Measurements from ENCODE around the gene PHACTR1.

Gene PHACTR1

GRCh38 chr6:12977806-12978205 lies 261.2 kb downstream of the PHACTR1 start:
- Histone ChIP-seq H3K9me3 (replicated peaks in 1 of 11) (peaks cover 0 to 18% (median 6%) of the 10 kb centered on the region in 11 experiments; a peak in 11 of 22 replicates), H3K27ac (no peak overlapping the region), H3K36me3 (no peaks in the 10 kb centered on the region), H4K20me1 (no peaks in the 10 kb centered on the region), H3K27me3 (no peaks in the 10 kb centered on the region), H3K4me3 (no peak overlapping the region), H3K9ac (no peak overlapping the region), H3K4me2 (no peak overlapping the region), H3K4me1 (peaks cover 0 to 23% (median 0%) of the 10 kb centered on the region in 10 experiments; a peak in 5 of 20 replicates)
- TF ChIP-seq Cebpa-rat (IDR thresholded peaks at IDR 0.05), result no peak

- H3K27ac ChIP-seq, result no peak overlapping the region
- no peaks in the 10 kb centered on the region for H3K27me3 ChIP-seq
- no peak for TF ChIP-seq Cebpa-rat (IDR thresholded peaks at IDR 0.05)
- H3K4me2 ChIP-seq, result no peak overlapping the region
- peaks cover 0 to 10% (median 0%) of the 10 kb centered on the region in 10 experiments; a peak in 5 of 20 replicates for H3K4me1 ChIP-seq
- no peaks in the 10 kb centered on the region for H4K20me1 ChIP-seq
- H3K9me3 ChIP-seq (replicated peaks in 1 of 11), result peaks cover 0 to 18% (median 6%) of the 10 kb centered on the region in 11 experiments; a peak in 12 of 22 replicates
- no peaks in the 10 kb centered on the region for H3K36me3 ChIP-seq
- no peak overlapping the region for H3K9ac ChIP-seq
- no peak overlapping the region for H3K4me3 ChIP-seq
Measured at GRCh38 chr6:12980741-12981140, 264.2 kb downstream of the PHACTR1 start.

DNA sequence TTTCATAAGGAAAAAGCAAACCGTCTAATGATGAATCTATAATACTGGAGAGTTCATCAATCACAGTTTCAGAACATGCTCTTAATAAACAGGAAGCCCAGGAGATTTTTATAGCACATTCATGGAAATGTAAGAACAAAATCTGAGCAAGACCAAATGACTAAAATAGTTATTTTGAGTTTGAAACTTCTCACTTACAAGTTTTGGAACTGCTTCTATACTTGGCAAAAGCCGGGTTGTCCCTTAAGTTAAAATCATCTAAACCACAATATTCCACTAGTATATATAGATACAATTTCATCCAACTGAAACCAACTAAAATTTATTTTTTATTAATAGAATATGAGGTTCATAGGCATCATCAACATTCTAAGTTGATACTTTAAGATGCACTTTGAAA lies 268.2 kb downstream of the PHACTR1 start:
- H3K36me3 ChIP-seq, result no peaks in the 10 kb centered on the region

DNA sequence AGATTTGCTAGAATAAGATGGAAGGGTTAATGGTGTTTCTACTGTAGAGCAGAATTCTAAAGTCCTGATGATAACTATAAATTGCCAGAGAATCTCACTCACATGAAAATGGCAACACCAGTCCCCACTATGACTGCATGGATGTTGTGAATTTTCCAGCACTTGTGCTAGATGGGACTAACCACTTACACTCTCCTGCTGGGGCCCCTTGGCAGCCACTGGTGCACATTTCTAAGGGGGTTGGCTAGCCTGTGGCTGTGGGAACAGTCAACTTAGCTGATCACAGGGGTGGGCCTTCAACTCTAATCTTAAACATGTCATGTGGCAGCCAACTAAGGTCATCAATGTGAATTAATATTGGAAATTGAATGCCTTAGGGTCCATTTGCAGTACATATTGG lies 271.2 kb downstream of the PHACTR1 start:
- no peak overlapping the region for H3K9ac ChIP-seq
- no peak overlapping the region for H3K27ac ChIP-seq
- H3K36me3 ChIP-seq, result no peaks in the 10 kb centered on the region
- H3K4me1 ChIP-seq, result peaks cover 0 to 11% (median 0%) of the 10 kb centered on the region in 10 experiments; a peak in 2 of 20 replicates
- H3K9me3 ChIP-seq (replicated peaks in 1 of 11), result peaks cover 0 to 3% (median 0%) of the 10 kb centered on the region in 11 experiments; a peak in 4 of 22 replicates
- H3K4me2 ChIP-seq, result no peak overlapping the region
- no peak overlapping the region for H3K4me3 ChIP-seq
- H3K27me3 ChIP-seq, result no peaks in the 10 kb centered on the region
- TF ChIP-seq Cebpa-rat (IDR thresholded peaks at IDR 0.05), result no peak
- no peaks in the 10 kb centered on the region for H4K20me1 ChIP-seq

More for the DNA sequence above, 268.2 kb downstream of the PHACTR1 start:
- H3K4me1 ChIP-seq, result no peaks in the 10 kb centered on the region
- no peak overlapping the region for H3K9ac ChIP-seq
- no peak overlapping the region for H3K4me2 ChIP-seq
- H3K4me3 ChIP-seq, result no peak overlapping the region
- H3K27me3 ChIP-seq, result no peaks in the 10 kb centered on the region
- peaks cover 0 to 18% (median 6%) of the 10 kb centered on the region in 11 experiments; a peak in 13 of 22 replicates for H3K9me3 ChIP-seq (replicated peaks in 1 of 11)
- H4K20me1 ChIP-seq, result no peaks in the 10 kb centered on the region
- no peak overlapping the region for H3K27ac ChIP-seq
- no peak for TF ChIP-seq Cebpa-rat (IDR thresholded peaks at IDR 0.05)

GRCh38 chr6:12990162-12990561 lies 273.6 kb downstream of the PHACTR1 start:
- no peak overlapping the region for H3K4me2 ChIP-seq
- H3K9ac ChIP-seq, result no peak overlapping the region
- H3K9me3 ChIP-seq (replicated peaks in 1 of 11), result peaks cover 5 to 23% (median 12%) of the 10 kb centered on the region in 11 experiments; a peak in 18 of 22 replicates
- no peak overlapping the region for H3K4me3 ChIP-seq
- TF ChIP-seq Cebpa-rat (IDR thresholded peaks at IDR 0.05), result no peak
- H3K27me3 ChIP-seq, result no peaks in the 10 kb centered on the region
- H4K20me1 ChIP-seq, result no peaks in the 10 kb centered on the region
- H3K4me1 ChIP-seq, result peaks cover 0 to 11% (median 0%) of the 10 kb centered on the region in 10 experiments; a peak in 2 of 20 replicates
- no peaks in the 10 kb centered on the region for H3K36me3 ChIP-seq
- no peak overlapping the region for H3K27ac ChIP-seq

GRCh38 chr6:12991435-12991834 lies 274.9 kb downstream of the PHACTR1 start:
- Histone ChIP-seq H3K9ac (no peak overlapping the region), H3K4me3 (no peak overlapping the region), H3K4me2 (0 out of 22 replicates have a peak overlapping the region, but pooled peaks of 1 of the 11 experiments have one; percentile 13), H3K27ac (no peak overlapping the region), H3K36me3 (no peaks in the 10 kb centered on the region), H4K20me1 (no peaks in the 10 kb centered on the region), H3K9me3 (replicated peaks in 1 of 11) (peaks cover 5 to 23% (median 12%) of the 10 kb centered on the region in 11 experiments; a peak in 18 of 22 replicates), H3K4me1 (peaks cover 0 to 11% (median 0%) of the 10 kb centered on the region in 10 experiments; a peak in 2 of 20 replicates), H3K27me3 (no peaks in the 10 kb centered on the region)
- TF ChIP-seq Cebpa-rat (IDR thresholded peaks at IDR 0.05), result no peak

DNA sequence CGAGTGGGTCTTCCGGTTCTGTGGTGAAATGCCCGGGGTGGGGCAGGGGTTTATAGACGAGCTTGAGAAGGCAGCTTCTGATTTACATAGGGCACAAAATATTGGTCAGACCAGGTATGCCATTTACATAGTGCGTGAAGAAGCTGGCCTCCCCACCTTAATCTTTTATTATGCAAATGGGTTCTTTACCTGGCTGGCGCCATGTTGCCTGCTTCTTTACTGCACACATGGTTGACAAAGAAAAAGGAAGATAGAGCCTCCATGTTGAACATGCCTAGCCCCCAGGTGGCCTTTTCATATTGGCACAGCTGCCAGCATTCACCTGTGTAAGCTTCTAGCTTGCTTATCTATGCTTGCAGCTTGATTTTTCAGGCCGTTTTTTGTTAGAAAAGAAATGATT lies 276.2 kb downstream of the PHACTR1 start:
- Histone ChIP-seq H3K4me2 (no peak overlapping the region), H4K20me1 (no peaks in the 10 kb centered on the region), H3K27me3 (no peaks in the 10 kb centered on the region), H3K36me3 (no peaks in the 10 kb centered on the region), H3K9ac (no peak overlapping the region), H3K4me3 (no peak overlapping the region), H3K27ac (no peak overlapping the region), H3K4me1 (peaks cover 0 to 11% (median 0%) of the 10 kb centered on the region in 10 experiments; a peak in 2 of 20 replicates), H3K9me3 (replicated peaks in 1 of 11) (peaks cover 5 to 23% (median 12%) of the 10 kb centered on the region in 11 experiments; a peak in 18 of 22 replicates)
- TF ChIP-seq Cebpa-rat (IDR thresholded peaks at IDR 0.05), result no peak

DNA sequence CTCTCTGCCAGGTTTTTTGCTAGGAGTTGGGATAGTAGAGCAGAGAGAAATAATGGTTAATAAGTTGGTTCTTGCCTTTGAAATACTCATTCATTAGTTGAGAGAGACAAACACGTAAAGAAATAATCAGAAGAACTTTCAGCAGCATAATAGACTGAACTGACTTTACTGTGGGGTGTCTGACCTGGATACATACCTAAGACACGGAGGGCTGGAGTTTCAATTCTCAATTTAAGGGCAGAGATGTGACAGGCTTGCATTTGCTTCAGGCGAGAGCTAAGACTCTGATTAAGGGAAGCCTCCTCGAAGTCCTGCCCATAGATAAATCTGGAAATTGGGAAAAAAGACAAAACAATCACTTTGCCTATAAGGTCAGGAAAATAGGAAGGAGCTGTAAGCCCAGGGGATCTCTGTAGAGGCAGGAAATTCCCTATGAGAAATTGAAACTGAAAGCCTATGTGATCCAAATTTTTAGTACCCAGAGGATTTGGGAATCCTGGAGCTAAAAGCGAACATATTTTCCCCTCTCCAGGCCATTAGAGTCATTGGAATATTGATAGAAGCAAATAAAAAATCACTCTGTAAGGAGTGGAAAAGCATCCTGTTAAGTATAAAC lies 276.8 kb downstream of the PHACTR1 start:
- Histone ChIP-seq H3K36me3 (no peaks in the 10 kb centered on the region), H3K27ac (no peak overlapping the region), H3K9ac (no peak overlapping the region), H3K4me3 (no peak overlapping the region), H4K20me1 (no peaks in the 10 kb centered on the region), H3K27me3 (no peaks in the 10 kb centered on the region), H3K4me2 (no peak overlapping the region), H3K4me1 (peaks cover 0 to 11% (median 0%) of the 10 kb centered on the region in 10 experiments; a peak in 2 of 20 replicates), H3K9me3 (replicated peaks in 1 of 11) (peaks cover 5 to 23% (median 12%) of the 10 kb centered on the region in 11 experiments; a peak in 18 of 22 replicates)
- TF ChIP-seq Cebpa-rat (IDR thresholded peaks at IDR 0.05), result no peak

- TF ChIP-seq Cebpa-rat (IDR thresholded peaks at IDR 0.05), result no peak
- Histone ChIP-seq H3K4me3 (no peak overlapping the region), H3K27ac (no peak overlapping the region), H3K27me3 (no peaks in the 10 kb centered on the region), H4K20me1 (no peaks in the 10 kb centered on the region), H3K4me1 (peaks cover 0 to 11% (median 0%) of the 10 kb centered on the region in 10 experiments; a peak in 2 of 20 replicates), H3K9ac (no peak overlapping the region), H3K36me3 (no peaks in the 10 kb centered on the region), H3K9me3 (replicated peaks in 1 of 11) (peaks cover 5 to 23% (median 12%) of the 10 kb centered on the region in 11 experiments; a peak in 17 of 22 replicates), H3K4me2 (no peak overlapping the region)
Measured at GRCh38 chr6:12995419-12995818, 278.9 kb downstream of the PHACTR1 start.
